Measurements from ENCODE around the gene CLCNKB. TPM values are rescaled to one million over a fixed set of nuclear protein-coding genes. Genes with fewer than 3 reads are reported as not detected.

Gene CLCNKB
- total RNA-seq, 1 donor from 2014 or later, result 0.30 TPM

GRCh38 chr1:16013220-16013907, 30.2 kb upstream of the CLCNKB start:
- no peak for TF ChIP-seq CTCF (conservative IDR thresholded peaks at IDR 0.05)
- peaks cover 9% of the 10 kb centered on the region for H3K27me3 Mint-ChIP-seq (ENCODE audit: low read depth)
- H3K36me3 Mint-ChIP-seq (ENCODE audit: low read depth), result no peaks in the 10 kb centered on the region
- H3K27ac Mint-ChIP-seq (ENCODE audit: unreplicated experiment), result no peak overlapping the region
- H3K4me1 Mint-ChIP-seq, result peaks cover 19% of the 10 kb centered on the region
- DNase-seq (ENCODE audit: low read depth, low spot score), result no peak
- no peaks in the 10 kb centered on the region for H3K9me3 Mint-ChIP-seq
- peak overlapping the region; percentile 15 for H3K4me3 Mint-ChIP-seq

GRCh38 chr1:16013908-16014258, 29.7 kb upstream of the CLCNKB start:
- Mint-ChIP-seq H3K36me3 (ENCODE audit: low read depth) (no peaks in the 10 kb centered on the region), H3K4me3 (peak overlapping the region; percentile 15), H3K9me3 (no peaks in the 10 kb centered on the region), H3K4me1 (peaks cover 20% of the 10 kb centered on the region), H3K27ac (ENCODE audit: unreplicated experiment) (no peak overlapping the region), H3K27me3 (ENCODE audit: low read depth) (peaks cover 9% of the 10 kb centered on the region)
- no peak for DNase-seq (ENCODE audit: low read depth, low spot score)
- TF ChIP-seq CTCF (conservative IDR thresholded peaks at IDR 0.05), result no peak

- Mint-ChIP-seq H3K4me1 (peaks cover 27% of the 10 kb centered on the region), H3K27me3 (ENCODE audit: low read depth) (peaks cover 9% of the 10 kb centered on the region), H3K9me3 (no peaks in the 10 kb centered on the region), H3K36me3 (ENCODE audit: low read depth) (no peaks in the 10 kb centered on the region), H3K27ac (ENCODE audit: unreplicated experiment) (no peak overlapping the region), H3K4me3 (peak overlapping the region; percentile 75)
- no peak for DNase-seq (ENCODE audit: low read depth, low spot score)
- no peak for TF ChIP-seq CTCF (conservative IDR thresholded peaks at IDR 0.05)
Observed at GRCh38 chr1:16014509-16015482, 28.8 kb upstream of the CLCNKB start.

- no peak for TF ChIP-seq CTCF (conservative IDR thresholded peaks at IDR 0.05)
- Mint-ChIP-seq H3K4me3 (no peak overlapping the region), H3K27ac (ENCODE audit: unreplicated experiment) (no peak overlapping the region), H3K9me3 (no peaks in the 10 kb centered on the region), H3K36me3 (ENCODE audit: low read depth) (no peaks in the 10 kb centered on the region), H3K4me1 (peaks cover 29% of the 10 kb centered on the region), H3K27me3 (ENCODE audit: low read depth) (peaks cover 9% of the 10 kb centered on the region)
- no peak for DNase-seq (ENCODE audit: low read depth, low spot score)
Observed at GRCh38 chr1:16015491-16015890, 28.1 kb upstream of the CLCNKB start.

GRCh38 chr1:16015960-16016901, 27.4 kb upstream of the CLCNKB start:
- TF ChIP-seq CTCF (conservative IDR thresholded peaks at IDR 0.05), result no peak
- Mint-ChIP-seq H3K4me3 (no peak overlapping the region), H3K27ac (ENCODE audit: unreplicated experiment) (no peak overlapping the region), H3K36me3 (ENCODE audit: low read depth) (no peaks in the 10 kb centered on the region), H3K4me1 (peaks cover 29% of the 10 kb centered on the region), H3K27me3 (ENCODE audit: low read depth) (peaks cover 9% of the 10 kb centered on the region), H3K9me3 (no peaks in the 10 kb centered on the region)
- DNase-seq (ENCODE audit: low read depth, low spot score), result no peak
